HG03558 (cell line): ENCODE results near the gene ATP5PO.
"Not testable (repeated sequence)": the region's sequence is repeated elsewhere in the genome, so short reads cannot be mapped to it uniquely, and the experiment has no call there.

Source experiments
- ATAC-seq: cut with Tn5 transposase; IDR thresholded peaks from one replicate; pipeline ENCODE4 v1.9.1; 2021; ENCODE audit warnings: moderate number of reproducible peaks; ENCODE audit not compliant: unreplicated experiment; ENCODE audit errors: extremely low read depth

Gene ATP5PO

DNA sequence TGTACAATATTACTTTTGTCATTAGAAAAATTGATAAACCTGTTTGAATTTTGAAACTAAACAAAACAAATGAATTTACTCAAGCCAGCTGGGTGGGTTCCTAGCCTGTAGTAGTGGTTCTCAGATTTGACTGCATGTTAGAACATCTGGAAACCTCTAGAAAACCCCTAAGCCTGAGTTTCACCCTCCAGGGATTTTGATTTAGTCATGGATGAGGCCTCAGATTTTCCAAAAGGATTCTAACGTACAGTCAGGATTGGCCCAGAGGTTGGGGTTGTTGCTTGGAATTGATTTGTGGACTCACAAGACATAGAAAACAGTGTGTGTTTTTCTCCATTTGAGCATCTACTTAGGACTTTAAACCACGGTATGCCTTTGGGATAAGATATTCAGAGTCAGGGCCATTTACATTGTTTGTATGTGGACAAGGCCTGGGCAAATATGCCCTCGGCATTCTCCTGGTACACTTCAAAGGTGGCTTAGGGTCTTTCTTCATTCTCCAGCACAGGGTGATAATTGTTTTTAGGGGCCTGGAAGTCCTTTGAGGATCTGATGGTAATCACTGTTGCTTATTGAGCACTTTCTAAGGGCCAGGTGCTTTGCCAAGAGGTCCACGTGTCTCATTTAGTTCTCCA lies 42.6 kb downstream of the ATP5PO start:
- ATAC-seq: no peak

- no peak for ATAC-seq
Measured at GRCh38 chr21:33871171-33871570, 44.4 kb downstream of the ATP5PO start.

DNA sequence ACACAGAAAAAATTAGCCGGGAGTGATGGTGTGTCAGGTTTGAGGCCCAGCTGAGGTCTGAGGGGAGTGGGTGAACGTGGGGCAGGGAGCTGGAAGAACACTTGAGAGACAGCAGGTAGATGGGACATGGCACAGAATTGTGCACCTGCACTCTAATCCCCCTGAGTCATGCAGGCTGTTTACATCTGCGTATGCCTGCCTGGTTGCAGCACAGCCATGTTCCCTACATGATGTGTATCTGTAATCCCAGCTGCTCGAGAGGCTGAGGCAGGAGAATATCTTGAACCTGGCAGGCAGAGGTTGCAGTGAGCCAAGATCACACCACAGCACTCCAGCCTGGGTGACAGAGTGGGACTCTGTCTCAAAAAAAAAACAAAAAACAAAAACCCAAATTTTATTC lies 44.8 kb downstream of the ATP5PO start:
- no peak for ATAC-seq

- no peak for ATAC-seq
Measured at GRCh38 chr21:33869873-33870272, 45.7 kb downstream of the ATP5PO start.

- not testable (repeated sequence) for ATAC-seq
Measured at GRCh38 chr21:33867868-33868267, 47.7 kb downstream of the ATP5PO start.

DNA sequence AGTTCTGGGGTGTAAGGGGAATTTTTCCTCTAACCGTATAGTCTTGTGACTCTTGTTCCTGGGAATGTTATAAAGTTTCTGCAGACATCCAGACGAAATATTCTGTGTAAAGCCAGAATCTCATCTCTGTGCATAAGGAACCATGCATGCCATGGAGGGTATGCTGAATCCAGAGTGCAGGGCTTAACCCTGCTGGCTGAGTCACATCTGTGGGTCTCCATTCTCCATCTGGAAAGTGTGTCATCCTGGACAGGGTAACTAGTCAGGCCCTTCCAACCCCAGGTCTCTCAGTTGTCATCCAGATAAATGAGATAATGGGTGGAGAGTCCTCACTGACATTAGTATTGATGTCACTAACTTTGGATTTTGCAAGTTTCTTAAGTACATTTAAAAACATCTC lies 48.8 kb downstream of the ATP5PO start:
- ATAC-seq: no peak

DNA sequence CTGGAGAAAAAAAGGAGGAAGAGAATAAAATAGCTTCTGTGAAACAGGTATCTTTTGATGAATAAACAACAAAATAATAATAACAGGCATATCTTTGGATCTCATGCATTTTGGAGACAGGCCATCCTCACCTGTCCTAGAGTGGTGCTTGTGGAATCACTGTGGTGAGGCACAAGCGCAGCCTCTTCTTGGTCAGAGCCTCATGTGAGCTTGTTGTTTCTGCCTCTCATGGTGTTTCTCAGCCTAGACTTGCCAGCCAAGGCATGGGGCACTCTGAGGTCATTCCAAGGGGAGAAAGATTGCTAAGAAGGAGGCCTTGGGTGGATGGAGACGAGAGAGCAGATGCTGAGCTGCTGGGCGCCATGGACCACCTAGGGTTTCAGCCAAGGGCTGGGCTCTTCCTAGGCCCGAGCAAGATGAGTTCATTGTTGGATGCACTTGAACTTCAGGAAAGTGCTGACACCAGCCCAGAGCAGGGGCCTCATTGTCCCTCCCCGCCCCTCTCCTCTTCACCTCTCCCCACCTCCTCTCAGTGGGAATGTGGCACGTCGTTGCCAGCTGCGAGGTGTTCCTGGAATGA lies 49.5 kb downstream of the ATP5PO start:
- no peak for ATAC-seq

DNA sequence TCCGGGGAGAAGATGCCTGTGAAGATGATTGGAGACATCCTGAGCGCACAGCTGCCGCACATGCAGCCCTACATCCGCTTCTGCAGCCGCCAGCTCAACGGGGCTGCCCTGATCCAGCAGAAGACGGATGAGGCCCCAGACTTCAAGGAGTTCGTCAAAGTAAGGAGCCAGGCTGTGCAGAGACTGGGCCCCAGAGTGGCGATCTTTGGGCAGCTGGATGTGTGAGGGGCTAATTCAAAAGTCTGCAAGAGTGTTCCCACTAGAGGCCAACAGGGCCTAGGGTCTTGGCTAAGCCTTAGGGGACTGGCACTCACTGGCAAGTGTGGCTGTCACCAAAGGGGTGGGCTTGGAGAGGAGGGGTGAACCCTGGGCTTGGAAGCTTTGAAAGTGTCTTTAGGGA lies 50.4 kb downstream of the ATP5PO start:
- no peak for ATAC-seq

GRCh38 chr21:33864150-33864549 lies 51.5 kb downstream of the ATP5PO start:
- no peak for ATAC-seq

GRCh38 chr21:33863191-33863590 lies 52.4 kb downstream of the ATP5PO start:
- not testable (repeated sequence) for ATAC-seq

DNA sequence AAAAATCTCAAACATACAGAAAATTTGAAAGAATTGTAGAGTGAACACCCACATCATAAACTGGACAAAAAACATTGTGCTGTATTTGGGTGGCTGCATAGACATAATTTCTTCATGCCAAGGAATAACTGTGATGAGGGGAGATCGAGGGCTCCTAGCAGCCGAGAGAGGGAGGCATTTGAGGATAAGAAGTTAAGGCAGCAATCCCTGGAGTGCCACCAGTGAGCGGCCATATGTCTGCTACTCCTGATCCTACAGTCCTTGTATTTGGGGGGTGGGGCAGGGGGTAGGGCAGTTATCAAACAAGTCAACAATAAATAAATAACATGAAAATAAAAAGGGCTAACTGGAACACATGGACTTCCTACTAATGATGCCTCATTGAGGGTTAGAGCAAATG lies 54.5 kb downstream of the ATP5PO start:
- ATAC-seq: no peak

- no peak for ATAC-seq
Measured at GRCh38 chr21:33860332-33860879, 55.2 kb downstream of the ATP5PO start.

DNA sequence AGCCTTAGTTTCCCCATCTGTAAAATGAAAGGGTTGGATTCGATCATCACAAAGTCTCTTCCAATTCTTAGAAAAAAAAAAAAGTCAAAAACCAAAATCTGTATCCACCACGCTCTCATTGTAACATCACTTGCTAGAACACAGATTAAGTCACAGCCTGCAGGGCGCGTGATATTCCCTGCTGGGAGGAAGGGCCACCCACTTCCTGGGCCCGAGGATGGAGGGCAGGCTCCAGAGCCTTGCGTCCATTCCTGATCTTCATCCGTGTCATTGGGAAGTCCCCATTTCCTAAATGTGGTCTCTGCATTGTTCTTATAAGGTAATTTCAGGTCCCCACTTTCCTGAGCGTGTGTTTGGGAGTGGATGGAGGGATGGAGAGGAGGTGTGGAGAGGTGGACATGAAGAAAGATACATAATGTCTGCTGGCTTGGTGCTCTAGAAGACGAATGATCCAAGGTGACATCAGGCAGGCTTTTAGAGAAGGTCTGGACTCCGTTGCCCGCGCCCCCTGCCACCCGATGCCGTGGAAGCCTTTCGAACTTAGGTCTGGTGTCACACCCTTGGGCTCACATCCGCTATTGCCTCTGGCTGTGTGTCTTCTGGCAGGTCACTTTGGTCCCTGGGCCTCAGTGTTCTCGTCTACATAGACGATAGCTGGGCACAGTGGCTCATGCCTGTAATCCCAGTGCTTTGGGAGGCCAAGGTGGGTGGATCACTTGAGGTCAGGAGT lies 56.1 kb downstream of the ATP5PO start:
- ATAC-seq: no peak

GRCh38 chr21:33858667-33859372 lies 56.8 kb downstream of the ATP5PO start:
- ATAC-seq: no peak

DNA sequence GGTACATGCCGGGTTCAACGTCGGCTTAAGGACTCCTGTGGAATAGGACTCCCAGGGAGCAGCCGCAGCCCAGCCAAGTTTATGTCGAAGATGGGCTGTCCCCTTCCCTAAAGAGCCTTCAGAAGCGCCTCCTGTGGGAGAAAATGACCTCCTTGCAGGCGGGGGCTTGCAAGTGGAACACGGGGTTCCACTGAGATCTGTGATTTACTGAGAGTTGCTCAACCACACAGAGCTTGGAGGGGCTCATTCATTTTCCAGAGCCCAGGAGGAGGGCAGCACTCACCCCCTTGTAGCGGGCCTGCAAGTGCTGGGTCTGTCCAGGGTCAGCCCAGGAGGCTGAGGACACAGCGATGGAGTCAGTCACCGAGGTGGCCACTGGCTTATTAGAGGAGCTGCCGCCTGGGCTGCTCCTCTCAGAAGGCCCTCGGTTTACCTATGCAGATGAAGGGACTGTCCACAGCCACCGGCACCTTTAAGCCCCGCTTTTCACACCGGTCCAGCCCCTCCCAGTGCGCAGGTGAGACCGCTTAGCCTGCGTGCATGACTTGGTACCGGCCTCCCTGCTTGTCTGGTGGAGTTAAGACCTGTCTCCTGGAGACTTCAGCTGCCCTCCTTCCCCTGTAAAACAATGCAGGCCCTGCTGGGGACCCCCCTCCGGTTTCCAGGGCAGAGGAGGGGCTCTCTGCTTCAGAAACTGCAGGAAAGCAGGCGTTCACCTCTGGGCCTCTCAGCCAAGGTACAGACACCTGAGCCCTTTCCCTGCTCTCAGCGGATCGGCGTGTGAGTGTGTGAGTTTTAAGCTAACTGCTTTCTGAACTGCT lies 57.5 kb downstream of the ATP5PO start:
- ATAC-seq: no peak

DNA sequence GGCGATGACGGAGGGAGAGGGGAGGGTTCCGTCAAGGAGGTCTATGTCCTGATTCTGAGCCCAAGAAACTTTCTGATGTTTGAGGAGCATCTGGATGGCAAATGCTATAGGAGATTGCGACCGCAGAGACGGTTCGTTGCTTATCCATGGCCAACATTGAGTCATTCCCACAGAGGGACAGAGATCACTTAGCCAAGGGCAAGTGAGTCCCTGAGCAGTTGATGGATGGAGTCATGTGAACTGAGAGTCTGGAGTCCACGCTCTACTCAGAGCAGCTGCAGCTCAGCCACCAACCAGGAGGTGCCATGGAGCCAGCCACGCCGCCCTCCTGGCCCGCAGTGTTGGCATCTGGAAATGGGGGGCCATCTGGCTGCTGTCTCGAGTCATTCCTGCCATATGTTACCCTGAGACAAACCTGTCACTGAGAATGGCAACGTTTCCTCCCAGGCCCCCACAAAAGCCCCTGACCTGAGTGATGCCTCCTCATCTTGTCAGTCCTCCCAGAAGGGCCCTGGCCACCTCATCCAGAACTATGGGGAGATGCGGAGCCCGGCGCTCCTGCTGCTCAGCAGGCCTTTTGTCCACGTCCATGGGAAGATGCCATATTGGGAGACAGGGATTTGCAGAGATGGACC lies 58.6 kb downstream of the ATP5PO start:
- ATAC-seq: no peak

- no peak for ATAC-seq
Measured at GRCh38 chr21:33855190-33855589, 60.4 kb downstream of the ATP5PO start.

- ATAC-seq: no peak
Measured at GRCh38 chr21:33854604-33855003, 61.0 kb downstream of the ATP5PO start.
